Activated T-cell treated with anti-CD3 and anti-CD28 coated beads, Interleukin-2, amount 50 U/mL, for 24 hours (primary cell): ENCODE data around the gene CLMP.
"Not testable (repeated sequence)": the region's sequence is repeated elsewhere in the genome, so short reads cannot be mapped to it uniquely, and the experiment has no call there.

Source experiments
- DNase-seq: peaks from one replicate; pipeline ENCODE4 v3.0.0-alpha.2; 2020
- H3K27ac Mint-ChIP-seq: 2 replicates; pipeline ENCODE4 v1.8.0; 2020; ENCODE audit warnings: mild to moderate bottlenecking, mixed read lengths
- H3K27me3 Mint-ChIP-seq: 2 replicates; pipeline ENCODE4 v1.8.0; 2020; ENCODE audit warnings: mixed read lengths
- H3K36me3 Mint-ChIP-seq: 2 replicates; pipeline ENCODE4 v1.8.0; 2020; ENCODE audit warnings: low read depth, mixed read lengths
- H3K4me1 Mint-ChIP-seq: 2 replicates; pipeline ENCODE4 v1.8.0; 2020; ENCODE audit warnings: low read depth, mixed read lengths
- H3K4me3 Mint-ChIP-seq: 2 replicates; pipeline ENCODE4 v1.8.0; 2020; ENCODE audit warnings: mild to moderate bottlenecking, moderate library complexity, mixed read lengths
- H3K9me3 Mint-ChIP-seq: 2 replicates; pipeline ENCODE4 v1.8.0; 2020; ENCODE audit warnings: mixed read lengths

CLMP gene

GRCh38 chr11:123088896-123089295 lies 106.2 kb downstream of the CLMP start:
- H3K27ac Mint-ChIP-seq, H3K27me3 Mint-ChIP-seq, H3K36me3 Mint-ChIP-seq, H3K9me3 Mint-ChIP-seq, H3K4me3 Mint-ChIP-seq, DNase-seq: not testable (repeated sequence)
- H3K4me1 Mint-ChIP-seq: peaks cover 33% of the 10 kb centered on the region

DNA sequence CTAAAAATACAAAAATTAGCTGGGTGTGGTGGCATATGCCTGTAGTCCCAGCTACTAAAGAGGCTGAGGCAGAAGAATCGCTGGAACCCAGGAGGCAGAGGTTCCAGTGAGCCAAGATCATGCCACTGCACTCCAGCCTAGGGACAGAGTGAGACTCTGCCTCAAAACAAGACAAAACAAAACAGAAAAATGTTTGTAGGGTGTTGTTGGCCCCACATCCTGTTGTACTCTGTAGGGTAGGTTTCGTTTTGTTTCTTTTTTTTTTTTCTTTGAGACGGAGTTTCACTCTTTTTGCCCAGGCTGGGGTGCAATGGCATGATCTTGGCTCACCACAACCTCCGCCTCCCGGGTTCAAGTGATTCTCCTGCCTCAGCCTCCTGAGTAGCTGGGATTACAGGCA lies 107.4 kb downstream of the CLMP start:
- not testable (repeated sequence) for H3K9me3 Mint-ChIP-seq, H3K36me3 Mint-ChIP-seq, DNase-seq, H3K27me3 Mint-ChIP-seq
- Mint-ChIP-seq H3K4me1 (peaks cover 45% of the 10 kb centered on the region), H3K27ac (peak overlapping the region; percentile 83), H3K4me3 (peak overlapping the region; percentile 16)

DNA sequence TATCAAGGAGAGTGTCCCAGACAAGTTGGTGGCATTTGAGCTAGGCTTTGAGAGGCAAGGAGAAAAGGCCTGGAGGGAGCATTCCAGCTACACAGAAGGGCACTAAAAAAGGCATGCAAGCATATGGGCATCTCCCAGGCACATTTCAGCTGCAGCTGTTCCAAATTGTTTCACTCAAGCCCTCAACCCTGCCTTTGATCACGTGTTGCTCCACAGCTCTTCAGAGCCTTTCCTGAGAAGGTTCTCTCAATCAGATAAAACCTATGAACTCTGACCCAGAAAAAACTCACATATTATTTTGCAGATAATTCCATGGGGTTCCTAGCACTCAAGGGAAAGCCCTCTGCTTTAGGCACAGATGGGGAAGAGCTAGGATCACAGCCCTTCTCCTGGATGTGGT lies 108.7 kb downstream of the CLMP start:
- peaks cover 49% of the 10 kb centered on the region for H3K4me1 Mint-ChIP-seq
- DNase-seq: no peak
- no peaks in the 10 kb centered on the region for H3K9me3 Mint-ChIP-seq
- H3K27ac Mint-ChIP-seq: peak overlapping the region; percentile 45
- no peaks in the 10 kb centered on the region for H3K36me3 Mint-ChIP-seq
- no peak overlapping the region for H3K4me3 Mint-ChIP-seq
- no peaks in the 10 kb centered on the region for H3K27me3 Mint-ChIP-seq

- peaks cover 50% of the 10 kb centered on the region for H3K4me1 Mint-ChIP-seq
- no peak for DNase-seq
- H3K9me3 Mint-ChIP-seq: no peaks in the 10 kb centered on the region
- H3K36me3 Mint-ChIP-seq: no peaks in the 10 kb centered on the region
- no peaks in the 10 kb centered on the region for H3K27me3 Mint-ChIP-seq
- H3K27ac Mint-ChIP-seq: no peak overlapping the region
- H3K4me3 Mint-ChIP-seq: no peak overlapping the region
Measured at GRCh38 chr11:123085497-123085896, 109.6 kb downstream of the CLMP start.

DNA sequence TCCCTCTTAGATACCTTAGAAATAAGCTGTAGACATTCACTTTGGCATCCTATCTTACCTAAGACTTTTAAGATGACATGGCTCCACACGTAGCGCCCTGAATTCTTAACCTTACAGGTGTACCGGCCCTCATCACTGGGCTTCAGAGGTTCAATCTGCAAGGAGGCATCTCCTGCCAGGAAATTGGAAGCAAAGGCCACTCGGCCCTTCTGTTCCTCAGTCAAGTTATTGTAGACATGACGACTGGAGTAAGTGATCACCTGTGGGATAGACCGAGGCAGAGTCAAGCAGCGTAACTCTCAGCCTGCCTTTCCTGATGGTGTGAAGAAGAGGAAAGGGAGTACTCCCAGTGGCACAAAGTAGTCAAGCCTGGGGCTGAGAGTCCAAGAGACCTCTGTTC lies 110.6 kb downstream of the CLMP start:
- no peak for DNase-seq
- peaks cover 56% of the 10 kb centered on the region for H3K4me1 Mint-ChIP-seq
- no peaks in the 10 kb centered on the region for H3K9me3 Mint-ChIP-seq
- no peaks in the 10 kb centered on the region for H3K36me3 Mint-ChIP-seq
- no peaks in the 10 kb centered on the region for H3K27me3 Mint-ChIP-seq
- no peak overlapping the region for H3K4me3 Mint-ChIP-seq
- H3K27ac Mint-ChIP-seq: no peak overlapping the region

DNA sequence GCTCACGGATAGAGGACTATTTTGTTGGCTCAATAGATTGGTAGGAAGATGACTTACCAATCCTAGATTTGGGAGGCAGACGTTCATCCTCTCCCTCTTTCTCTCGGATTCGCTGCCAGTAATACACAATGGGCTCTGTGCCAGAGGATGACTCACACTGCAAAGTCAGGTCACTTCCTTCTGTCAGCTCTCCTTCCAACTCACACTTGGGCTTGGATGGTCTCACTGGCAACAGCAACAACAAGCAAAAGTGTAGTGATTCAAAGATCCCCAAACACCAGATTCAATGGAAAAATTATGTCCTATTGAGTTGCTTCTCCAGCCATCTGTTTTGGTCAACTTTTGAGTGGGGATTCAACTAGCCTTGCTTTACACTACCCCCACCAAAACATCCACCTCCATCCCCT lies 111.4 kb downstream of the CLMP start:
- Mint-ChIP-seq H3K4me1 (peaks cover 53% of the 10 kb centered on the region), H3K9me3 (no peaks in the 10 kb centered on the region), H3K4me3 (peak overlapping the region; percentile 35), H3K27me3 (no peaks in the 10 kb centered on the region), H3K27ac (peak overlapping the region; percentile 73), H3K36me3 (no peaks in the 10 kb centered on the region)
- DNase-seq: peak; percentile 52

DNA sequence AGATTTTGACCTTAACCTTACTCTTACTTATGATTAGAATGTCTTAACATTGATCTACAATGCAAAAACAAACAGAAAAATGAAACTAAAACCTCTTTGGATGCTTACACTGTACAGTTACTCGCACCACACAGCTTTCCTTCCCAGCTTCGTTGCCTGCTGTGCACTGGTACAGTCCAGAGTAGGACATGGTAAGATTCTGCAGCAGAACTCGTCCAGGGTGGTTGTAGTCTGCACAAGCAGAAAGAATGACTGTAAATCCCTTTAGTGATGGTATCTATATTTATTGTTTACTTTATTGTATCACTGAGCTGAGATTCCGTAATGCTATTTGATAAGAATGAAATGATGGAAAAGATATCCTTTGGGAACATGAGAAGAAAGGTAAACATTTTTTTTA lies 112.1 kb downstream of the CLMP start:
- no peaks in the 10 kb centered on the region for H3K9me3 Mint-ChIP-seq
- no peaks in the 10 kb centered on the region for H3K36me3 Mint-ChIP-seq
- no peak for DNase-seq
- H3K27ac Mint-ChIP-seq: peak overlapping the region; percentile 36
- H3K4me1 Mint-ChIP-seq: peaks cover 49% of the 10 kb centered on the region
- peak overlapping the region; percentile 8 for H3K4me3 Mint-ChIP-seq
- no peaks in the 10 kb centered on the region for H3K27me3 Mint-ChIP-seq

- no peaks in the 10 kb centered on the region for H3K27me3 Mint-ChIP-seq
- H3K4me1 Mint-ChIP-seq: peaks cover 35% of the 10 kb centered on the region
- DNase-seq: no peak
- peak overlapping the region; percentile 81 for H3K27ac Mint-ChIP-seq
- H3K9me3 Mint-ChIP-seq: no peaks in the 10 kb centered on the region
- no peak overlapping the region for H3K4me3 Mint-ChIP-seq
- H3K36me3 Mint-ChIP-seq: no peaks in the 10 kb centered on the region
Measured at GRCh38 chr11:123080015-123080414, 115.0 kb downstream of the CLMP start.

DNA sequence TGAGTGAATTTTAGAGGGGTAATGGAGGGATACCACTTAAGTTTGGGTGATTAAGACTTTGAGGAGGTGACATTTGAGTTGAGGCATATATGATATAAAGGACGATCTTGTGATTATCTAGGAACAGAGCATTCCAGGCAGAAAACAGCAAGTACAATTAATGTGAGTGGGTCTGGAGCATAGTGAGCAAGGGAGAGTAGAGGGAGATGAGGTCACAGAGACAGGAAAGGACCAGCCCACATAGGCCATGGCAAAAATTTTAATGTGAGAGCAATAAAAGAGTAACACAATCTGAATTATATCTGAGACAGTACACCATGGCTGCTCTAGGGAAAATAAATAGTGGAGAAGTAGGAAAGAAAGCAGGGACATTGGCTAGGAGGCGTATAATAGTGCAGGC lies 118.6 kb downstream of the CLMP start:
- no peak for DNase-seq
- H3K27me3 Mint-ChIP-seq: no peaks in the 10 kb centered on the region
- no peak overlapping the region for H3K4me3 Mint-ChIP-seq
- H3K9me3 Mint-ChIP-seq: no peaks in the 10 kb centered on the region
- H3K27ac Mint-ChIP-seq: no peak overlapping the region
- no peaks in the 10 kb centered on the region for H3K36me3 Mint-ChIP-seq
- H3K4me1 Mint-ChIP-seq: peaks cover 34% of the 10 kb centered on the region

- Mint-ChIP-seq H3K27me3 (no peaks in the 10 kb centered on the region), H3K27ac (no peak overlapping the region), H3K36me3 (peaks cover 4% of the 10 kb centered on the region), H3K9me3 (no peaks in the 10 kb centered on the region), H3K4me3 (no peak overlapping the region), H3K4me1 (peaks cover 51% of the 10 kb centered on the region)
- DNase-seq: no peak
Measured at GRCh38 chr11:123073343-123074057, 121.5 kb downstream of the CLMP start.

GRCh38 chr11:123072762-123073161 lies 122.3 kb downstream of the CLMP start:
- H3K4me1 Mint-ChIP-seq: peaks cover 55% of the 10 kb centered on the region
- H3K4me3 Mint-ChIP-seq: no peak overlapping the region
- no peaks in the 10 kb centered on the region for H3K27me3 Mint-ChIP-seq
- no peaks in the 10 kb centered on the region for H3K9me3 Mint-ChIP-seq
- peak overlapping the region; percentile 98 for H3K27ac Mint-ChIP-seq
- peaks cover 5% of the 10 kb centered on the region for H3K36me3 Mint-ChIP-seq
- DNase-seq: no peak

DNA sequence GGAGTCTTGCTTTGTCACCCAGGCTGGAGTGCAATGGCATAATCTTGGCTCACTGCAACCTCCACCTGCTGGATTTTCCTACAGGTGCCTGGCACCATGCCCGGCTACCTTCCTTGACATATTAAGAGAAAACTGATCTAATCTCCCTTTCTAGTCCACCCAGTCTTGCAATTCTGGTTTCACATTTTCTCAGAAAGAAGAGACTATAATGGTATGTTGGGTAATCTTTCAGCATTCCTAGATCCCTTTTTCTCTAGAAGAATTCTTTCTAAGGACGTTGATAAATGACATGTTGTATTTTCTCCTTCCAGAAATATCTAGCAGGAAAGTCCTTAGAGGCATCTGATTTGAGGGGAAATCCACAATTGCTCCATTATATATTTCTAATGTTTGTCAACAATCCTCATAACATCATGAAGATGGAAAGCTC lies 122.7 kb downstream of the CLMP start:
- no peak for DNase-seq
- no peaks in the 10 kb centered on the region for H3K27me3 Mint-ChIP-seq
- H3K27ac Mint-ChIP-seq: peak overlapping the region; percentile 98
- H3K4me1 Mint-ChIP-seq: peaks cover 55% of the 10 kb centered on the region
- H3K36me3 Mint-ChIP-seq: peaks cover 5% of the 10 kb centered on the region
- H3K9me3 Mint-ChIP-seq: no peaks in the 10 kb centered on the region
- no peak overlapping the region for H3K4me3 Mint-ChIP-seq

- Mint-ChIP-seq H3K27ac (peak overlapping the region; percentile 98), H3K9me3 (no peaks in the 10 kb centered on the region), H3K4me3 (peak overlapping the region; percentile 82), H3K36me3 (peaks cover 9% of the 10 kb centered on the region), H3K4me1 (peaks cover 63% of the 10 kb centered on the region), H3K27me3 (no peaks in the 10 kb centered on the region)
- DNase-seq: no peak
Measured at GRCh38 chr11:123069908-123070821, 124.9 kb downstream of the CLMP start.

DNA sequence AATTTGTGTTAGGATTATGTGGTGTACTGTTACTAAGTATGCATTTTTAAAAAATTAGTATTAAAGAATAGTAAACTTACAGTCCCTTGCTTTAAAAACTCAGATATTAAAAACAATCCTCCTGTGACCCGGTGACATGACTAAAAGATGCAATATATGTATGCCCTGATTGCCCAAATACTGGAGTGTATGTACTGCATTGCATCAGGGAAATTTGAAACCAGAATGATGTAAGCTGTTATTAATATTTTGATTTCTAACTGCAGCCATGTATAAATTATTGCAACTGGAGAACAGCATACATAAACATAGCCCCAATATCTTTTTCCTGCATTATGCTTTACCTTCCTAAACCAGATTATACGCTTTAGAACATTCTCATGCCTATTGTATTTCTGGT lies 129.4 kb downstream of the CLMP start:
- Mint-ChIP-seq H3K36me3 (peaks cover 43% of the 10 kb centered on the region), H3K27ac (peak overlapping the region; percentile 73), H3K4me3 (peak overlapping the region; percentile 13), H3K27me3 (peaks cover 2% of the 10 kb centered on the region), H3K9me3 (no peaks in the 10 kb centered on the region), H3K4me1 (peaks cover 45% of the 10 kb centered on the region)
- no peak for DNase-seq
